HepG2 (cell line): ENCODE data around the gene PSMB1.

Experiments used
- CEBPB ChIP-seq: IDR thresholded peaks from 2 replicates; pipeline ENCODE4 v1.6.1; 2011; ENCODE audit warnings: low read depth, low read length, improper control_type of control experiment, borderline replicate concordance
- ESRRA ChIP-seq: sonication (generic); formaldehyde crosslinking; IDR thresholded peaks from 2 replicates; pipeline ENCODE4 v1.5.1; 2020; ENCODE audit warnings: mild to moderate bottlenecking, low read depth, missing genetic modification reagents
- FOXP4 ChIP-seq: sonication (generic); formaldehyde crosslinking; IDR thresholded peaks from 2 replicates; pipeline ENCODE4 v1.4.0; 2020; ENCODE audit warnings: missing genetic modification reagents
- KAT7 ChIP-seq: IDR thresholded peaks from 2 replicates; pipeline ENCODE4 v1.6.1; 2018; ENCODE audit warnings: borderline replicate concordance, missing compliant biosample characterization
- PRDM4 ChIP-seq: sonication (generic); formaldehyde crosslinking; IDR thresholded peaks from 2 replicates; pipeline ENCODE4 v1.9.0; 2021; ENCODE audit warnings: missing genetic modification reagents, borderline replicate concordance
- TCF12 ChIP-seq, 2 experiments: fragments of 450-650 bp in 1 of 2; sonication (generic) in 1 of 2; formaldehyde crosslinking in 1 of 2; IDR thresholded peaks; 2 replicates each; pipeline versions ENCODE4 v1.6.1 to v1.8.0; 2017 to 2022; ENCODE audit warnings: antibody characterized with exemption in 1 of 2, mild to moderate bottlenecking in 1 of 2, missing genetic modification reagents in 1 of 2, moderate library complexity in 1 of 2

GRCh38 chr6:170542031-170542719 lies 10.9 kb downstream of the PSMB1 start:
- TF ChIP-seq CEBPB: no peak
- TF ChIP-seq ESRRA: no peak
- TF ChIP-seq FOXP4 (CRISPR knock-in tag): no peak
- TF ChIP-seq KAT7 (CRISPR knock-in tag): no peak
- TF ChIP-seq TCF12 (IDR thresholded peaks at IDR 0.05): no peak
- TF ChIP-seq TCF12 (CRISPR knock-in tag; IDR thresholded peaks at IDR 0.05): no peak
- TF ChIP-seq PRDM4 (CRISPR knock-in tag): no peak
